HepG2 (cell line): ENCODE data around the gene SYNE1. TPM values are rescaled to one million over a fixed set of nuclear protein-coding genes. Genes with fewer than 3 reads are reported as not detected.

Experiments used
- ATAC-seq: fragments of 200-7000 bp; cut with Tn5 transposase; 3 replicates; pipeline ENCODE4 v1.9.1; 2020; ENCODE audit warnings: mild to moderate bottlenecking, moderate library complexity
- BruUV-seq: library from RNA; stranded (reverse); fragments of 400-500 nt; replicated peaks from 2 replicates; lab custom pipeline; 2021; lab: Mats Ljungman, UMichigan
- CTCF ChIA-PET: fragments of 300-600 bp; formaldehyde crosslinking; extraction: SDS; loops from one replicate; lab custom pipeline; 2021; ENCODE audit warnings: low total read pairs, inconsistent platforms, low intra/inter-chr PET ratio; lab: Yijun Ruan, JAX
- POLR2A ChIA-PET: fragments of 350-600 bp; sonication (Branson Sonifier 250); formaldehyde crosslinking; loops from one replicate; lab custom pipeline; 2020; ENCODE audit warnings: antibody characterized with exemption, inconsistent platforms; lab: Yijun Ruan, JAX
- DNase-seq: peaks from one replicate; pipeline ENCODE4 v3.0.0-alpha.2; 2015; ENCODE audit warnings: low spot score
- FAIRE-seq: peaks from 3 replicates; lab custom pipeline; 2011; peaks lifted over from hg19 to GRCh38; lab: Jason Lieb, UNC
- H2AFZ ChIP-seq: one replicate; pipeline ENCODE4 v1.6.1; 2011; ENCODE audit warnings: low read length, inconsistent platforms
- H3K27ac ChIP-seq: fragments of 300-600 bp; 3 replicates; pipeline ENCODE4 v1.8.0; 2011; ENCODE audit warnings: mixed run types, mild to moderate bottlenecking, mixed read lengths, low read length, inconsistent platforms; ENCODE audit not compliant: insufficient read depth; ENCODE audit errors: extremely low read length
- H3K27me3 ChIP-seq, 2 experiments: fragments of 200-600 bp in 1 of 2; 2 replicates in 1 of 2; 3 replicates in 1 of 2; pipeline versions ENCODE4 v1.6.0 to v1.8.0; 2011; ENCODE audit warnings: low read length in 2 of 2, mild to moderate bottlenecking in 2 of 2, moderate library complexity in 2 of 2, inconsistent platforms in 1 of 2; ENCODE audit not compliant: insufficient read depth in 2 of 2, control insufficient read depth in 1 of 2
- H3K36me3 ChIP-seq, 2 experiments: fragments of 200-600 bp in 1 of 2; replicated peaks in 1 of 2; 2 replicates in 1 of 2; 3 replicates in 1 of 2; pipeline versions ENCODE4 v1.5.1 to v1.8.0; 2011; ENCODE audit warnings: low read length in 2 of 2, inconsistent platforms in 1 of 2; ENCODE audit not compliant: insufficient read depth in 2 of 2, control insufficient read depth in 1 of 2
- H3K4me1 ChIP-seq: 2 replicates; pipeline ENCODE4 v1.5.1; 2012; ENCODE audit warnings: low read length, inconsistent platforms; ENCODE audit not compliant: insufficient read depth
- H3K4me2 ChIP-seq: 2 replicates; pipeline ENCODE4 v1.6.0; 2011; ENCODE audit warnings: low read depth, low read length, inconsistent platforms
- H3K4me3 ChIP-seq, 3 experiments: fragments of 200-600 bp in 1 of 3; sonication (generic), shearing (Covaris generic) in 1 of 3; replicated peaks in 1 of 3; 2 replicates each; pipeline ENCODE4 v1.5.1; 2011 to 2016; ENCODE audit warnings: low read length in 3 of 3, inconsistent platforms in 2 of 3, low read depth in 2 of 3, mild to moderate bottlenecking in 2 of 3, control low read depth in 1 of 3, mixed read lengths in 1 of 3; ENCODE audit not compliant: insufficient read depth in 1 of 3
- H3K79me2 ChIP-seq: one replicate; pipeline ENCODE4 v1.6.1; 2011; ENCODE audit warnings: low read length, inconsistent platforms; ENCODE audit not compliant: insufficient read depth
- H3K9ac ChIP-seq: 2 replicates; pipeline ENCODE4 v1.6.0; 2011; ENCODE audit warnings: mild to moderate bottlenecking, low read depth, low read length, inconsistent platforms; ENCODE audit not compliant: insufficient read depth
- H3K9me3 ChIP-seq: 2 replicates; pipeline ENCODE4 v1.5.1; 2012; ENCODE audit warnings: mild to moderate bottlenecking, low read length
- H4K20me1 ChIP-seq: 2 replicates; pipeline ENCODE4 v1.6.0; 2011; ENCODE audit warnings: inconsistent platforms, mild to moderate bottlenecking, low read length, moderate library complexity; ENCODE audit not compliant: insufficient read depth
- KDM4B ChIP-seq: sonication (generic); formaldehyde crosslinking; IDR thresholded peaks from 2 replicates; pipeline ENCODE4 v1.4.0; 2020; ENCODE audit warnings: missing genetic modification reagents
- MTA3 ChIP-seq: sonication (generic); formaldehyde crosslinking; IDR thresholded peaks from 2 replicates; pipeline ENCODE4 v1.4.0; 2020; ENCODE audit warnings: missing genetic modification reagents
- PBX3 ChIP-seq: sonication (generic); formaldehyde crosslinking; IDR thresholded peaks from 2 replicates; pipeline ENCODE4 v1.8.1; 2023; ENCODE audit warnings: missing genetic modification reagents, inconsistent platforms, borderline replicate concordance
- ZNF605 ChIP-seq: sonication (generic); formaldehyde crosslinking; IDR thresholded peaks from 2 replicates; pipeline ENCODE4 v1.8.0; 2022; ENCODE audit warnings: mild to moderate bottlenecking, missing genetic modification reagents
- ZNF687 ChIP-seq: sonication (generic); formaldehyde crosslinking; IDR thresholded peaks from 2 replicates; pipeline ENCODE4 v1.5.1; 2020; ENCODE audit warnings: mild to moderate bottlenecking, missing genetic modification reagents, moderate library complexity
- WGBS: methylation state at CpG from one replicate; pipeline ENCODE4 v1.1.6; 2017; ENCODE audit warnings: low lambda C conversion rate; 5-methylcytosine and 5-hydroxymethylcytosine counted together
- in situ Hi-C: cut with HindIII; loops from 2 replicates; pipeline ENCODE4 v1.10.0; 2017; ENCODE audit warnings: low pct_unique_long_range_greater_than_20kb; ENCODE audit not compliant: extremely low pct_ligation_motif_present
- intact Hi-C: fragments of 100-400 bp; cut with micrococcal nuclease; formaldehyde crosslinking; loops from one replicate; pipeline ENCODE4 v1.10.0; 2022; ENCODE audit not compliant: unreplicated experiment
- polyA plus RNA-seq, 8 experiments: library from polyadenylated mRNA; depleted of rRNA in 3 of 8; stranded (reverse) in 7 of 8; unstranded in 1 of 8; fragments of >200 nt; fragmentation: Illumina TruSeq in 4 of 8; extraction: Trizol in 4 of 8; gene quantifications; 2 replicates each; pipeline versions ENCODE4 v1.2.1 to v1.2.3, GENCODE V29; 2011 to 2016; ENCODE audit warnings: low read depth in 4 of 8, missing spikeins in 1 of 8, mixed read lengths in 1 of 8; ENCODE audit not compliant: insufficient read depth in 1 of 8
- total RNA-seq, 5 experiments: library from RNA; depleted of rRNA; stranded (reverse); fragments of >200 nt; fragmentation: Illumina TruSeq; extraction: Trizol; gene quantifications; 2 replicates each; pipeline ENCODE4 v1.2.3, GENCODE V29; 2016; ENCODE audit warnings: low read depth in 1 of 5

Gene SYNE1
- total and polyA plus RNA-seq, 2 of the 13 experiments (the other 11 are each of a cell fraction or from before 2014, with no cell fraction given) = 5.5 to 15.9 TPM

- DNase-seq (no peak), ATAC-seq (no peak), FAIRE-seq (no peak)
- POLR2A ChIA-PET = no interaction called here
- Histone ChIP-seq H3K79me2 (no peaks in the 10 kb centered on the region), H3K27ac (no peak overlapping the region), H3K27me3 (no peaks in the 10 kb centered on the region), H3K9me3 (no peaks in the 10 kb centered on the region), H3K4me3 (no peak overlapping the region), H3K9ac (no peak overlapping the region), H4K20me1 (no peaks in the 10 kb centered on the region), H3K4me2 (no peak overlapping the region), H3K4me1 (no peaks in the 10 kb centered on the region), H2AFZ (no peak overlapping the region), H3K36me3 (no peaks in the 10 kb centered on the region)
- WGBS = 81% methylated on average over 4 of the region's 4 CpGs
- intact Hi-C loops = no loop called here
- BruUV-seq = no TSS peak
- CTCF ChIA-PET = no interaction called here
- in situ Hi-C loops = no loop called here
- TF ChIP-seq PBX3 (CRISPR knock-in tag) = no peak
- no peak for TF ChIP-seq MTA3
- no peak for TF ChIP-seq KDM4B
- TF ChIP-seq ZNF687 (CRISPR knock-in tag) = no peak
- no peak for TF ChIP-seq ZNF605
Measured at GRCh38 chr6:152229330-152229729, 407.8 kb downstream of the SYNE1 start.
